K562 (cell line): ENCODE results near the gene VIPR1.

Source experiments
- ATF7 ChIP-seq: fragments of 450-650 bp; IDR thresholded peaks from 2 replicates; pipeline ENCODE4 v1.7.1; 2014; ENCODE audit warnings: mild to moderate bottlenecking, moderate library complexity
- CEBPB ChIP-seq: fragments of 450-650 bp; IDR thresholded peaks from 2 replicates; pipeline ENCODE4 v1.6.1; 2016; ENCODE audit warnings: missing genetic modification characterization, missing compliant biosample characterization
- EZH2 ChIP-seq: IDR thresholded peaks from 2 replicates; pipeline ENCODE4 v1.6.1; 2012; ENCODE audit warnings: low read depth, mild to moderate bottlenecking, inconsistent platforms, low read length, borderline replicate concordance
- FOXP4 ChIP-seq: sonication (generic); formaldehyde crosslinking; IDR thresholded peaks from 2 replicates; pipeline ENCODE4 v1.8.0; 2022; ENCODE audit warnings: mild to moderate bottlenecking, missing genetic modification reagents, borderline replicate concordance
- HDAC6 ChIP-seq: IDR thresholded peaks from 2 replicates; pipeline ENCODE4 v1.6.1; 2012; ENCODE audit warnings: low read depth, mild to moderate bottlenecking, control low read depth, inconsistent platforms, low read length, moderate library complexity
- NFYB ChIP-seq: IDR thresholded peaks from 2 replicates; pipeline ENCODE4 v1.6.1; 2011; ENCODE audit warnings: mild to moderate bottlenecking, moderate library complexity; ENCODE audit not compliant: insufficient read length; ENCODE audit errors: extremely low read depth
- POLR2A ChIP-seq: fragments of 450-650 bp; conservative IDR thresholded peaks from 2 replicates; pipeline ENCODE4 v1.6.1; 2016
- TEAD4 ChIP-seq, 2 experiments: sonication (generic) in 1 of 2; formaldehyde crosslinking in 1 of 2; IDR thresholded peaks; 2 replicates each; pipeline versions ENCODE4 v1.6.1 to v1.8.0; 2012 to 2022; ENCODE audit warnings: borderline replicate concordance in 1 of 2, inconsistent platforms in 1 of 2, low read length in 1 of 2, mild to moderate bottlenecking in 1 of 2, missing genetic modification reagents in 1 of 2
- ZNF668 ChIP-seq: fragments of 250-450 bp; sonication (Bioruptor Pico); IDR thresholded peaks from 2 replicates; pipeline ENCODE4 v1.8.0; 2022; ENCODE audit warnings: mild to moderate bottlenecking, inconsistent platforms
- TF ChIP-seq, protein P1 (sequence below), 3 experiments: IDR thresholded peaks in 2 of 3; conservative IDR thresholded peaks in 1 of 3; 2 replicates each; pipeline ENCODE4 v1.5.1; 2011 to 2012; ENCODE audit warnings: low read length in 3 of 3, mild to moderate bottlenecking in 3 of 3, control low read depth in 2 of 3, improper control_type of control experiment in 1 of 3, inconsistent platforms in 1 of 3, low read depth in 1 of 3, mixed read lengths in 1 of 3, moderate library complexity in 1 of 3; ENCODE audit not compliant: insufficient read depth in 2 of 3
- TF ChIP-seq, protein P2 (sequence below), 2 experiments: fragments of 450-650 bp; formaldehyde crosslinking in 1 of 2; IDR thresholded peaks; 2 replicates each; pipeline versions ENCODE4 v1.4.0 to v1.6.1; 2014 to 2020; ENCODE audit warnings: mild to moderate bottlenecking in 2 of 2, borderline replicate concordance in 1 of 2, low read depth in 1 of 2

DNA sequence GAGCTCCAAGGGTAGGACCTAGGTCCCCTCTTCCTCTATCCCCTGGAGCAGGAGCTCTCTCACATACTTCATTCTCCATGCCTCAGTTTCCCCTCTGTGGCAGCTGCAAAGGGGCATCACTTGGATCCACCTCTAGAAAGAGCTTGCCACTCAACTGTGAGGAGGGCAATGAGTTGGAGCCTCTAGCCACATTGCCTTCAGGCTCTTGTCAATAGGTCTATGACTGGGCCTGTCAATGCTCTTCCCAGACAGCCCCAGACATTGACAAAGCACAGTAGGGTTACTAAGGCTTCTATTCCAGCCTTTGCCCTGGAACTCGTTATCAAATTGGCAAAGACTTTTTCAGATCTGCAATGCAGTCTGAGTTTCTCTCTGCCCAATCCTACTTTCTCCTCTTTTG lies 4.4 kb upstream of the VIPR1 start:
- TF ChIP-seq, protein P1, sequence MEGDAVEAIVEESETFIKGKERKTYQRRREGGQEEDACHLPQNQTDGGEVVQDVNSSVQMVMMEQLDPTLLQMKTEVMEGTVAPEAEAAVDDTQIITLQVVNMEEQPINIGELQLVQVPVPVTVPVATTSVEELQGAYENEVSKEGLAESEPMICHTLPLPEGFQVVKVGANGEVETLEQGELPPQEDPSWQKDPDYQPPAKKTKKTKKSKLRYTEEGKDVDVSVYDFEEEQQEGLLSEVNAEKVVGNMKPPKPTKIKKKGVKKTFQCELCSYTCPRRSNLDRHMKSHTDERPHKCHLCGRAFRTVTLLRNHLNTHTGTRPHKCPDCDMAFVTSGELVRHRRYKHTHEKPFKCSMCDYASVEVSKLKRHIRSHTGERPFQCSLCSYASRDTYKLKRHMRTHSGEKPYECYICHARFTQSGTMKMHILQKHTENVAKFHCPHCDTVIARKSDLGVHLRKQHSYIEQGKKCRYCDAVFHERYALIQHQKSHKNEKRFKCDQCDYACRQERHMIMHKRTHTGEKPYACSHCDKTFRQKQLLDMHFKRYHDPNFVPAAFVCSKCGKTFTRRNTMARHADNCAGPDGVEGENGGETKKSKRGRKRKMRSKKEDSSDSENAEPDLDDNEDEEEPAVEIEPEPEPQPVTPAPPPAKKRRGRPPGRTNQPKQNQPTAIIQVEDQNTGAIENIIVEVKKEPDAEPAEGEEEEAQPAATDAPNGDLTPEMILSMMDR (IDR thresholded peaks at IDR 0.05 in 2 of 3, conservative IDR thresholded peaks at IDR 0.05 in 1 of 3; ENCODE audit: insufficient read depth in 2 of 3, low read depth in 1 of 3, low read length in 3 of 3), result no peak
- TF ChIP-seq, protein P2, sequence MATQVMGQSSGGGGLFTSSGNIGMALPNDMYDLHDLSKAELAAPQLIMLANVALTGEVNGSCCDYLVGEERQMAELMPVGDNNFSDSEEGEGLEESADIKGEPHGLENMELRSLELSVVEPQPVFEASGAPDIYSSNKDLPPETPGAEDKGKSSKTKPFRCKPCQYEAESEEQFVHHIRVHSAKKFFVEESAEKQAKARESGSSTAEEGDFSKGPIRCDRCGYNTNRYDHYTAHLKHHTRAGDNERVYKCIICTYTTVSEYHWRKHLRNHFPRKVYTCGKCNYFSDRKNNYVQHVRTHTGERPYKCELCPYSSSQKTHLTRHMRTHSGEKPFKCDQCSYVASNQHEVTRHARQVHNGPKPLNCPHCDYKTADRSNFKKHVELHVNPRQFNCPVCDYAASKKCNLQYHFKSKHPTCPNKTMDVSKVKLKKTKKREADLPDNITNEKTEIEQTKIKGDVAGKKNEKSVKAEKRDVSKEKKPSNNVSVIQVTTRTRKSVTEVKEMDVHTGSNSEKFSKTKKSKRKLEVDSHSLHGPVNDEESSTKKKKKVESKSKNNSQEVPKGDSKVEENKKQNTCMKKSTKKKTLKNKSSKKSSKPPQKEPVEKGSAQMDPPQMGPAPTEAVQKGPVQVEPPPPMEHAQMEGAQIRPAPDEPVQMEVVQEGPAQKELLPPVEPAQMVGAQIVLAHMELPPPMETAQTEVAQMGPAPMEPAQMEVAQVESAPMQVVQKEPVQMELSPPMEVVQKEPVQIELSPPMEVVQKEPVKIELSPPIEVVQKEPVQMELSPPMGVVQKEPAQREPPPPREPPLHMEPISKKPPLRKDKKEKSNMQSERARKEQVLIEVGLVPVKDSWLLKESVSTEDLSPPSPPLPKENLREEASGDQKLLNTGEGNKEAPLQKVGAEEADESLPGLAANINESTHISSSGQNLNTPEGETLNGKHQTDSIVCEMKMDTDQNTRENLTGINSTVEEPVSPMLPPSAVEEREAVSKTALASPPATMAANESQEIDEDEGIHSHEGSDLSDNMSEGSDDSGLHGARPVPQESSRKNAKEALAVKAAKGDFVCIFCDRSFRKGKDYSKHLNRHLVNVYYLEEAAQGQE (IDR thresholded peaks at IDR 0.05; ENCODE audit: borderline replicate concordance), result no peak
- TF ChIP-seq, protein P2 (CRISPR knock-in tag; IDR thresholded peaks at IDR 0.05; ENCODE audit: low read depth), result no peak
- TF ChIP-seq ATF7 (no peak), TEAD4 (IDR thresholded peaks at IDR 0.05; ENCODE audit: low read length) (no peak), TEAD4 (CRISPR knock-in tag; IDR thresholded peaks at IDR 0.05; ENCODE audit: borderline replicate concordance) (no peak), NFYB (no peak), POLR2A (no peak), HDAC6 (no peak), EZH2 (no peak), CEBPB (tag) (no peak), FOXP4 (no peak), ZNF668 (CRISPR knock-in tag) (no peak)
